ENCODE measurements around the gene NDUFA6.
"Not testable (repeated sequence)": the region's sequence is repeated elsewhere in the genome, so short reads cannot be mapped to it uniquely, and the experiment has no call there.

NDUFA6 gene

DNA sequence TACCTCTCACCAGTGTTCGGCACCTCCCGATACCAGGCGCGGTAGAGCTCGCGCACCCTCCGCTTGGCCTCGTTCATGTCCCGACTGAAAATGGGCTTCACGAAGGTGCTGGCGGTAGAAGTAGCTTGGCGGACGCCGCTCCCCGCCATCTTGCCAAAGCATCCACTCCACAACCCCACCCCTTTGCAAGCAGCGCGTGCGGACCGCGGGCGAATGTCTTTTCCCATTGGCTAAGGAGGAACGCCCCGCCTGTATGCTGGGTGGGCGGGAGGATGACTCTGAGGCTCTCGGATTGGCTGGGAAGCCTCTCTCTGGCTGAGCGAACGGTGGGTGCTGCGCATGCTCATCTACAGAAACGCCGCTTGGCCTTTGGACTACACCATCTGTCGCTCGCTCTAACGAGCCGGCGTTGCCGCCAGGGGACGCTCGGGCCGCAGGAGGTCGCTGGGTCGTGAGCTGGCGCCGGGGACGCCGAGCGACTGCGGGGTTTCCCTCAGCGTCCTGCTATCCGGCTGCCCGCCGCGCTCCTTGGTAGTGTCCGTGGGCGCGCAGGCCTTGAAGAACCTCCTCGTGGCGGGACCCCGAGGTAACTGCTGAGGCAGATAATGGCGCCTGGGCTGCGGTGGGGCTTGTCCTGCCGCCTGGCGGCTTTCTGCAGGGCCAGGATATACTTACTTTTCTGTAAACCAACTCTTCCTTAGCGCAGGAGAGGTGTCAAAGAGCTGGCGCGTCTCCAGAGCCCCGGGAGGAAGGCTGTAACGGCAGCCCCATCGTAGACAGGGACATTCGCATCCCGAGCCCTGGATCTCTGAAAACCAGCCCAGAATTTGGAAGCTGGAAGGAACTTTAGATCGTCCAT is at the start of gene NDUFA6:
Gene NDUFA6, minus strand, starts transcription at position 177 of the 859 bp plus-strand sequence. Its CDS starts 28 bp downstream, at position 149.
- intact Hi-C loops (cut with DNase I) = loop anchor here (1.0 to 10.0 kb wide), 4 partner anchors 12 to 346 kb away; partner anchors contain the start of gene SMDT1
- peak; percentile 98 to 100 (median 99) for DNase-seq

DNA sequence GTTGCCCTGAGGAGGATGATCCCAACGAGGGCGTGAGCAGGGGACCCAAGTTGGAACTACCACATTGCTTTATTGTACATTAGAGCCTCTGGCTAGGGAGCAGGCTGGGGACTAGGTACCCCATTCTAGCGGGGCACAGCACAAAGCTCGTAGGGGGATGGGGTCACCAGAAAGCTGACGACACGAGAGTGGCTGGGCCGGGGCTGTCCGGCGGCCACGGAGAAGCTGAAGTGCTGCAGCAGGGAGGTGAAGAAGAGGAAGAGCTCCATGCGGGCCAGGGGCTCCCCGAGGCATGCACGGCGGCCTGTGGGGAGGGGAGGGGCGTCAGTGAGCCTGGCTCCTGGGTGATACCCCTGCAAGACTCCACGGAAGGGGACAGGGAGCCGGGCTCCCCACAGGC is 49.6 kb upstream of the NDUFA6 start:
- intact Hi-C loops (cut with DNase I) = not testable (repeated sequence)

GRCh38 chr22:42139508-42139907 is 48.9 kb upstream of the NDUFA6 start:
- peak in 2 of 10 donors; percentile 30 to 50 for DNase-seq
- intact Hi-C loops (cut with DNase I) = not testable (repeated sequence)

More for the DNA sequence above, 49.6 kb upstream of the NDUFA6 start:
- peak in 3 of 10 donors; percentile 13 to 63 (median 39) for DNase-seq

DNA sequence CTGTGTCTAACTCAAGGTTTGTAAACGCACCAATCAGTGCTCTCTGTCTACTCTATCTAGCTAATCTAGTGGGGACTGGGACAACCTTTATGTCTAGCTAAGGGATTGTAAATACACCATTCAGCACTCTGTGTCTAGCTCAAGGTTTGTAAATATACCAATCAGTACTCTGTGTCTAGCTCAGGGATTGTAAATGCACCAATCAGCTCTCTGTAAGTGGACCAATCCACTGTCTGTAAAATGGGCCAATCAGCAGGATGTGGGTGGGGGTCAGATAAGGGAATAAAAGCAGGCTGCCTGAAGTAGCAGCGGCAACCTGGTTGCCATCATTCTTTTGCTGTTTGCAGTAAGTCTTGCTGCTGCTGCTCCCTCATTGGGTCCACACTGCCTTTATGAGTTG is 48.4 kb upstream of the NDUFA6 start:
- intact Hi-C loops (cut with DNase I) = no loop called here
- no peak for DNase-seq

DNA sequence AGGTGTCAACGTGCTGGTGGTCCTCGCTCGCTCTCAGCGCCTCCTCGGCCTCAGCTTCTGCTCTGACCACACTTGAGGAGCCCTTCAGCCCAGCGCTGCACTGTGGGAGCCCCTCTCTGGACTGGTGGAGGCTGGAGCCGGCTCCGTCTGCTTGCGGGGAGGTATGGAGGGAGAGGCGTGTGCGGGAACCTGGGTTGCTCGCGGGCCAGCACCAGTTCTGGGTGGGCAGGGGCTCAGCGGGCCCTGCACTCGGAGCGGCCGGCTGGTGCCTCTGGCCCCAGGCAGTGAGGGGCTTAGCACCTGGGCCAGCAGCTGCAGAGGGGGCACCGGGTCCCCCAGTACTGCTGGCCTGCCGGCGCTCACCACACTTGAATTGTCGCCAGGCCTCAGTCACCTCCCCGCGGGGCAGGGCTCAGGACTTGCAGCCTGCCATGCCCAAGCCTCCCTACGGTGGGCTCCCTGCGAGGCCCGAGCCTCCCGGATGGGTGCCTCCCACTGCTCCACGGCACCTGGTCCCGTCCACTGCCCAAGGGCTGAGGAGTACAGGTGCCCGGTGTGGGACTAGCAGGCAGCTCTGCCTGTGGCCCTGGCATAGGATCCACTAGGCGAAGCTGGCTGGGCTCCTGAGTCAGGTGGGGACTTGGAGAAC is 47.7 kb upstream of the NDUFA6 start:
- peak in 2 of 10 donors; percentile 59 to 71 for DNase-seq
- intact Hi-C loops (cut with DNase I) = no loop called here

DNA sequence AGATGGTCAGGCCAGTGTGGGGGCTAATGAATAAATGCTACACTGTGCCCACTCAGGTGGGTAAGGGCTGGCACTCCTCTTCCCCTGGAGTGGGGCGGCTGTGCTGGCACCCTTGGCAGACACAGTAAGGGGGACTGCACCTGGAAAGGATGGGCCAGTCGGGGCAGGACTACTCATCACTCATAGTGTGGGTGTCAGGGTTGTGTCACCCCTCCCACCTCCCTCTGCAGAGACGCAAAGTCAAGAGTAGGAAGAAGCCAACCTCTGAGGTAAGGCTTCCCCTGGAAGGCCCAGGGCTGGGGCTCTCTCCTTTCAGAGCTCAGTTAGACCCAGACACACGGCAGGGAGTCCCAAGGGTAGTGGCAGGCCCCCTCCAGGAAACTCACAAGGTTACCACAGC is 45.1 kb upstream of the NDUFA6 start:
- intact Hi-C loops (cut with DNase I); DNase-seq: not testable (repeated sequence)

DNA sequence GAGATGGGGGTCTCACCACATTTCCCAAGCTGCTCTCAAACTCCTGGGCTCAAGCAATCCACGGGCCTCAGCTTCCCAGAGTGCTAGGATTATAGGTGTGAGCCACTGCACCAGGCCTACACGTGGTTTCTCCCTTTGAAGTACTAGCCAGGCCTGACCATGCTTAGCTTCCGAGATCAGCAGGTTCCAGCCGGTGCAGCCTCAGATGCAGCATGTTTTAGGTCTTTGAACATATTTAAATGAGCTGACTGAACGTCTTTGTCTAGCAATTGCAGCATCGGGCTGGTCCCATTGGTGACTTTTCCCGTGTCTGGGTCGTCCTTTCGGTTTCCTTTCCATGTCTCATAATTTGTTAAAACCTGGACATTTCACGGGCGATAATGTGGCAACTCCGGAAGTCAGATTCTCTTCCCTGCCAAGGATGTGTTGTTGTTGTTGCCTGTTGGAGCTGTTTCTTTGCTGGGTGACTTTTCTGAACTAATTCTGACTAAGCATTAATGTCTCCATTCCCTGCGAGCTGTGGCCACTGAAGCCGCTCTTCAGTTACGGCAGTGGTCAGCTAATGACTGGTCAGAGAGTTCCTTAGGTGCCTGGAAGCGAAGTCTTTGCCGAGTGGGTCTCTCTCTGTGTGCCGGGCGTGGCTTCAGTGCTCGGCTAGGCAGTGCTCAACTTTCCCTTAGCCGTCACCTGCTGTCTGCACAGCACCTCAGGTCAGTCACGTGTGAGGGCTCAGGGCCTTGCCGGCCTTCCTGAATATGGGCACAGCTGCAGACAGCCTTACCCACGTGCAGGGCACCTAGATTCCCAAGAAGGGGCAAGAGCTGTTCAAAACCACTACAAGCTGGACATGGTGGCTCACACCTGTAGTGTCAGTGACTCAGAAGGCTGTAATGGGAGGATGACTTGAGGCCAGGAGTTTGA is 43.8 kb upstream of the NDUFA6 start:
- intact Hi-C loops (cut with DNase I) = no loop called here
- no peak for DNase-seq

DNA sequence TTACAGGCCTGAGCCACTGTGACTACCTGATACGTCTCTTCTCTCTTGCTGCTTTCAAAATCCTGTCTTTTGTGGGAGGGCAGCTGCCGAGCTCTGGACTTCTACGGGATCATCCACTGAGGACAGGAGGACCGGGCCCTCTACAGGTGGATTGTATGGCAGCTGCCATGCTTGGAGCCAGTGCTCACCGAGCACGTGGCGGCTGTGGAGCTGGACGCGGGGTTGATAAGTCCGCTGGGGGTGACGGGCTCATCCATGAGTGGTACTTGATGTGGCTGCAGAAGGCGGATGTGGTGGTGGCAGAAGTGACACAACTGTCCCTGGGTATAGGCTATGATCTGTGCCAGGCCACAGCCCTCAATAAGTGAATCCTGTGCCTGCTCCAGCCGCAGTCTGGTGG is 41.9 kb upstream of the NDUFA6 start:
- intact Hi-C loops (cut with DNase I) = no loop called here
- DNase-seq = no peak

- DNase-seq = no peak
- intact Hi-C loops (cut with DNase I) = no loop called here
Measured at GRCh38 chr22:42131562-42131961, 41.0 kb upstream of the NDUFA6 start.

DNA sequence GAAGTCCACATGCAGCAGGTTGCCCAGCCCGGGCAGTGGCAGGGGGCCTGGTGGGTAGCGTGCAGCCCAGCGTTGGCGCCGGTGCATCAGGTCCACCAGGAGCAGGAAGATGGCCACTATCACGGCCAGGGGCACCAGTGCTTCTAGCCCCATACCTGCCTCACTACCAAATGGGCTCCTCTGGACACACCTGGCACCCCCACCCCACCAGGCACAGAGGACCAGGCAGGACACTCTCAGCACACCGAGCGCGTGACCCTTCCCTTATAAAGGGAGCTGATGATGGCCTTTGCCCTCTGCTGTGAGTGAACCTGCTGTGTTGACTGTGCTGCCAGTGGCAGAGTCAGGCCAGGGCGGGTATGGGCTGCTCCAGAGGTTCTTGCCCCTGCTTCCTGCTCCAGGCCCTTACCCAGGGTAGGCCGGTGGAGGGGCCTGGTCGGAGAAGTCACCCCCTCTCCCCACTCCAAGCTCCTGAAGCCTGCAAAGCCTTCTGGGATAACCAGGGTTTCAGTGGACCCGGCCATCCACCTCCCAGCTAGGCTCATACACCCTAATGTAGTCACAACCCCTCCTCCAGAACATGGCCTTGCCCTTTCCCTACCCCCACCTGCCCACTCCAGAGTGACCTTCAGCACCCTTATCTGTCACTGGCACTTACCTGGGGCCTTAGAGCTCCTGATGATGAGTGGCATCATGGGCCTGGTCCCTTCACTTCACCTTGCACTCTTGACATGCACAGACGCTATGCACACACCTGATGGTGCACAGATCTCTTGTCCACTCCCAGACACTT is 40.3 kb upstream of the NDUFA6 start, which contains the start of gene CYP2D6:
Gene CYP2D6, minus strand, starts transcription at position 172 of the 793 bp plus-strand sequence. Its CDS starts 19 bp downstream, at position 153.
- DNase-seq = peak in 1 of 10 donors; percentile 77
- intact Hi-C loops (cut with DNase I) = not testable (repeated sequence)

GRCh38 chr22:42130182-42130581 is 39.6 kb upstream of the NDUFA6 start:
- DNase-seq; intact Hi-C loops (cut with DNase I): not testable (repeated sequence)

- DNase-seq = peak in 1 of 10 donors; percentile 90
- intact Hi-C loops (cut with DNase I) = not testable (repeated sequence)
Measured at GRCh38 chr22:42128776-42129694, 38.5 kb upstream of the NDUFA6 start.

- intact Hi-C loops (cut with DNase I) = not testable (repeated sequence)
- peak in 1 of 10 donors; percentile 69 for DNase-seq
Measured at GRCh38 chr22:42128007-42128406, 37.4 kb upstream of the NDUFA6 start.

DNA sequence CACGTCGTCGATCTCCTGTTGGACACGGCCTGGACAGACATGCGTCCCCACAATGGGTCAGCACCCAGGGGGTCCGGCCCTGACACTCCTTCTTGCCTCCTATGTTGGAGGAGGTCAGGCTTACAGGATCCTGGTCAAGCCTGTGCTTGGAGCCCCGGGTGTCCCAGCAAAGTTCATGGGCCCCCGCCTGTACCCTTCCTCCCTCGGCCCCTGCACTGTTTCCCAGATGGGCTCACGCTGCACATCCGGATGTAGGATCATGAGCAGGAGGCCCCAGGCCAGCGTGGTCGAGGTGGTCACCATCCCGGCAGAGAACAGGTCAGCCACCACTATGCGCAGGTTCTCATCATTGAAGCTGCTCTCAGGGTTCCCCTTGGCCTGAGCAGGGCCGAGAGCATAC is 37.0 kb upstream of the NDUFA6 start:
- DNase-seq = peak in 1 of 10 donors; percentile 78

DNA sequence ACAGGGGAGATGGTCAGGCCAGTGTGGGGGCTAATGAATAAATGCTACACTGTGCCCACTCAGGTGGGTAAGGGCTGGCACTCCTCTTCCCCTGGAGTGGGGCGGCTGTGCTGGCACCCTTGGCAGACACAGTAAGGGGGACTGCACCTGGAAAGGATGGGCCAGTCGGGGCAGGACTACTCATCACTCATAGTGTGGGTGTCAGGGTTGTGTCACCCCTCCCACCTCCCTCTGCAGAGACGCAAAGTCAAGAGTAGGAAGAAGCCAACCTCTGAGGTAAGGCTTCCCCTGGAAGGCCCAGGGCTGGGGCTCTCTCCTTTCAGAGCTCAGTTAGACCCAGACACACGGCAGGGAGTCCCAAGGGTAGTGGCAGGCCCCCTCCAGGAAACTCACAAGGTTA is 33.0 kb upstream of the NDUFA6 start:
- intact Hi-C loops (cut with DNase I); DNase-seq: not testable (repeated sequence)

More for the DNA sequence above, 37.0 kb upstream of the NDUFA6 start:
- intact Hi-C loops (cut with DNase I) = no loop called here

DNA sequence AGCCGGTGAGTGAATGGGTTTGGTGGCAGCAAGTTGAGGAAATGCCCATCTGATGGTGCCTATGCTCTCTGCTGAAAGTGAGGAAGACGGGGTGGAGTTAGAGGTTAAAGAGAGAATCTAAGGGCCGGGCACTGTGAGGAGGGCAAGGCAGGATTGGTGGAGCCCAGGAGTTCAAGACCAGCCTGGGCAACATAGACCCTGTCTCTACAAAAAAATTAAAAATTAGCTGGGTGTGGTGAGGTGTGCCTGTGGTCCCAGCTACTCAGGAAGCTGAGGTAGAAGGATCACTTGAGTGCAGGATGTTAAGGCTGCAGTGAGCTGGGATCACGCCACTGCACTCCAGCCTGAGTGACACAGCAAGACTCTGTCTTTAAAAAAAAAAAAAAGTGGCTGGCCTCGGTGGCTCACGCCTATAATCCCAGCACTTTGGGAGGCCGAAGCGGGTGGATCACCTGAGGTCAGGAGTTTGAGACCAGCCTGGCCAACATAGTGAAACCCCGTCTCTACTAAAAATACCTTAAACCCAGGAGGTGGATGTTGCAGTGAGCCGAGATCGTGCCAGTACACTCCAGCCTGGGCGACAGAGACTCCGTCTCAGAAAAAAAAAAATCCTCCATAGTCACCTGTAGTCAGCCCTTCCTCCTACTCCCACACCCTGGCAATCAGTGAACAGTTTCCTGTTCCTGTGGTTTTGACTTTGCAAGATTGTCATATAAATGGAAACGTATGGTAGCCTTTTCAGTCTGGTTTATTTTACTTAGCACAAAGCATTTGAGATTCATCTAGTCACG is 29.9 kb upstream of the NDUFA6 start:
- DNase-seq; intact Hi-C loops (cut with DNase I): not testable (repeated sequence)

DNA sequence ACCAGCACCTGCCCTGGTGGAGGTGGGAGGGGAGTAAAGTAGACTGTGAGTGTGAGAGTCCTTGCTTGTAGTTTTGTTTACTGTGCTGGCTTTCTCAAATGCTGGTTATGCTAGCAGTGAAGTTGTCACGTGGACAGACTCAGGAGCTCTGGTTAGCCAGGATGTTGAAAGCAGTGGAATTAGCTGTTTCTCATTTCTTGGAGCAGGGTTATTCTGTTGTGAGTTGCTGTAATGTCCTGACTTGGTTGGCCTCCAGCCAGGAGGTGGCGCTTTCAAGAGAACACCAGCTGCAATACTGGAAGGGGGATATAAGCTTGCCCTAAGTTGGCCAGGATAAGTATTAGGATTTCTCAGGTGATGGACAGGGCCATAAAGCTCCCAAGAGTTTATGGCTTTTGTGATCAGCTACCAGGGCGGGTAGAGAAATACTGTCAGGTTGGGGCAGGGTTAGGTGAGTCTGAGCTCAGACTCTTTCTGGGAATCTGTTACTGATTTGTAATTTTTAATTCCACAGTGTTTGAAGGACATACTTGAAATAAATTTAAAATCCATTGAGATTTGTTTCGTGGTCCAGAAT is 26.4 kb upstream of the NDUFA6 start:
- intact Hi-C loops (cut with DNase I) = no loop called here
- no peak for DNase-seq
